Large intestine (tissue), 12 donors: Measurements from ENCODE around the gene GSTA2. TPM values are rescaled to one million over a fixed set of nuclear protein-coding genes. Genes with fewer than 3 reads are reported as not detected.
"Not testable (repeated sequence)": the region's sequence is repeated elsewhere in the genome, so short reads cannot be mapped to it uniquely, and the experiment has no call there.

Source experiments
- DNase-seq, 2 donors: peaks; one replicate each; pipeline versions ENCODE4 v3.0.0 to v3.0.0-alpha.2; 2013
- H3K27ac ChIP-seq: one replicate; pipeline ENCODE4 v1.5.1; 2013; ENCODE audit warnings: low read length
- H3K27me3 ChIP-seq: 2 replicates; pipeline ENCODE4 v1.6.1; 2013; ENCODE audit warnings: low read length; ENCODE audit not compliant: control insufficient read depth, insufficient read depth
- H3K36me3 ChIP-seq: 2 replicates; pipeline ENCODE4 v1.6.1; 2013; ENCODE audit warnings: low read length; ENCODE audit not compliant: control insufficient read depth, insufficient read depth
- H3K4me1 ChIP-seq: one replicate; pipeline ENCODE4 v1.6.1; 2013; ENCODE audit warnings: low read length; ENCODE audit not compliant: control insufficient read depth, insufficient read depth
- H3K4me3 ChIP-seq: one replicate; pipeline ENCODE4 v1.5.1; 2013; ENCODE audit warnings: low read length
- H3K9me3 ChIP-seq: one replicate; pipeline ENCODE4 v1.6.1; 2013; ENCODE audit warnings: mild to moderate bottlenecking, low read depth, low read length, moderate library complexity; ENCODE audit not compliant: control insufficient read depth
- WGBS: methylation state at CpG from one replicate; pipeline ENCODE4 v1.1.5; 2013; ENCODE audit warnings: low lambda C conversion rate; ENCODE audit not compliant: insufficient coverage; 5-methylcytosine and 5-hydroxymethylcytosine counted together
- long read RNA-seq, 11 donors: transcript quantifications; one replicate each; lab custom pipeline, GENCODE V29; 2026
- polyA plus RNA-seq: library from polyadenylated mRNA; unstranded; fragments of 120-200 nt; gene quantifications from one replicate; pipeline ENCODE4 v1.2.1, GENCODE V29; 2013

Gene GSTA2
- polyA plus RNA-seq = 24.0 TPM
- long read RNA-seq, donor 1, transcript GSTA2-201 (7 exons, 1,313 nt) = major isoform, 57 of 72 reads
- long read RNA-seq, donor 1, partial matches to known transcripts = 15 of 72 reads
- long read RNA-seq, donor 1, other reads (novel, unspliced or antisense) = 0 of 72 reads
- long read RNA-seq, donor 2, transcript GSTA2-201 (7 exons, 1,313 nt) = major isoform, 76 of 85 reads
- long read RNA-seq, donor 2, partial matches to known transcripts = 9 of 85 reads
- long read RNA-seq, donor 2, other reads (novel, unspliced or antisense) = 0 of 85 reads
- long read RNA-seq, donor 3, transcript GSTA2-201 (7 exons, 1,313 nt) = major isoform, 39 of 59 reads
- long read RNA-seq, donor 3, partial matches to known transcripts = 20 of 59 reads
- long read RNA-seq, donor 3, other reads (novel, unspliced or antisense) = 0 of 59 reads
- long read RNA-seq, donor 4, transcript GSTA2-201 (7 exons, 1,313 nt) = major isoform, 21 of 21 reads
- long read RNA-seq, donor 4, partial matches to known transcripts = 0 of 21 reads
- long read RNA-seq, donor 4, other reads (novel, unspliced or antisense) = 0 of 21 reads
- long read RNA-seq, donor 5, transcript GSTA2-201 (7 exons, 1,313 nt) = major isoform, 77 of 93 reads
- long read RNA-seq, donor 5, partial matches to known transcripts = 7 of 93 reads
- long read RNA-seq, donor 5, other reads (novel, unspliced or antisense) = 9 of 93 reads
- long read RNA-seq, donor 6, transcript GSTA2-201 (7 exons, 1,313 nt) = major isoform, 31 of 58 reads
- long read RNA-seq, donor 6, partial matches to known transcripts = 27 of 58 reads
- long read RNA-seq, donor 6, other reads (novel, unspliced or antisense) = 0 of 58 reads
- long read RNA-seq, donor 7, partial matches to known transcripts = 0 of 4 reads
- long read RNA-seq, donor 7, other reads (novel, unspliced or antisense) = 0 of 4 reads
- long read RNA-seq, donor 8, transcript GSTA2-201 (7 exons, 1,313 nt) = major isoform, 104 of 136 reads
- long read RNA-seq, donor 8, partial matches to known transcripts = 25 of 136 reads
- long read RNA-seq, donor 8, other reads (novel, unspliced or antisense) = 7 of 136 reads
- long read RNA-seq, donor 9, transcript GSTA2-201 (7 exons, 1,313 nt) = major isoform, 59 of 103 reads
- long read RNA-seq, donor 9, partial matches to known transcripts = 38 of 103 reads
- long read RNA-seq, donor 9, other reads (novel, unspliced or antisense) = 6 of 103 reads
- long read RNA-seq, donor 10, transcript GSTA2-201 (7 exons, 1,313 nt) = major isoform, 20 of 20 reads
- long read RNA-seq, donor 10, partial matches to known transcripts = 0 of 20 reads
- long read RNA-seq, donor 10, other reads (novel, unspliced or antisense) = 0 of 20 reads
- long read RNA-seq, donor 11, transcript GSTA2-201 (7 exons, 1,313 nt) = major isoform, 27 of 43 reads
- long read RNA-seq, donor 11, partial matches to known transcripts = 16 of 43 reads
- long read RNA-seq, donor 11, other reads (novel, unspliced or antisense) = 0 of 43 reads

- not testable (repeated sequence) for H3K9me3 ChIP-seq, H3K27me3 ChIP-seq, H3K36me3 ChIP-seq, H3K4me1 ChIP-seq
- Histone ChIP-seq H3K4me3 (peak within 1 kb of the TSS; percentile 41), H3K27ac (peak within 1 kb of the TSS; percentile 48)
- WGBS = no CpG with 5 or more reads among the region's 2 CpGs
- peak; percentile 71 to 85 for DNase-seq
Observed at GRCh38 chr6:52763322-52763916, at the start of gene GSTA2. Gene GSTA2, minus strand, starts transcription at chr6:52763475. Its CDS starts 5,528 bp downstream, at chr6:52757947.

- H3K36me3 ChIP-seq, H3K27ac ChIP-seq, H3K4me1 ChIP-seq, H3K27me3 ChIP-seq, H3K9me3 ChIP-seq, H3K4me3 ChIP-seq, DNase-seq: not testable (repeated sequence)
- WGBS = no CpG with 5 or more reads among the region's 4 CpGs
Observed at GRCh38 chr6:52809777-52810176, 46.5 kb upstream of the GSTA2 start.

GRCh38 chr6:52808660-52809059 is 45.4 kb upstream of the GSTA2 start:
- 82% methylated on average over 2 of the region's 5 CpGs for WGBS
- no peaks in the 10 kb centered on the region for H3K9me3 ChIP-seq

GRCh38 chr6:52803668-52804255 is 40.5 kb upstream of the GSTA2 start, which contains the start of gene GSTA1:
Gene GSTA1, minus strand, starts transcription at chr6:52803816. Its CDS starts 4,549 bp downstream, at chr6:52799267.
- not testable (repeated sequence) for H3K27me3 ChIP-seq, H3K9me3 ChIP-seq, H3K4me1 ChIP-seq, H3K36me3 ChIP-seq
- peak; percentile 72 to 88 for DNase-seq
- H3K4me3 ChIP-seq = peak within 1 kb of the TSS; percentile 72
- 10% methylated on average over 2 of the region's 5 CpGs for WGBS
- peak within 1 kb of the TSS; percentile 65 for H3K27ac ChIP-seq

More at GRCh38 chr6:52808660-52809059, 45.4 kb upstream of the GSTA2 start:
- DNase-seq = no peak
- Histone ChIP-seq H3K36me3 (no peaks in the 10 kb centered on the region), H3K4me1 (peaks cover 7% of the 10 kb centered on the region), H3K27ac (no peak overlapping the region), H3K27me3 (no peaks in the 10 kb centered on the region), H3K4me3 (no peak overlapping the region)

- H3K27me3 ChIP-seq = no peaks in the 10 kb centered on the region
- peak in 1 of 2 donors; percentile 40 for DNase-seq
- WGBS = no CpG with 5 or more reads among the region's 1 CpG
- H3K36me3 ChIP-seq = peaks cover 2% of the 10 kb centered on the region
- H3K27ac ChIP-seq = peak overlapping the region; percentile 65
- peaks cover 7% of the 10 kb centered on the region for H3K4me1 ChIP-seq
- H3K9me3 ChIP-seq = no peaks in the 10 kb centered on the region
- peak overlapping the region; percentile 72 for H3K4me3 ChIP-seq
Observed at GRCh38 chr6:52802806-52803205, 39.5 kb upstream of the GSTA2 start.

- H3K4me3 ChIP-seq = peak overlapping the region; percentile 72
Observed at GRCh38 chr6:52801188-52801841, 38.0 kb upstream of the GSTA2 start.

GRCh38 chr6:52799272-52799671 is 36.0 kb upstream of the GSTA2 start:
- Histone ChIP-seq H3K36me3 (peaks cover 20% of the 10 kb centered on the region), H3K4me3 (peak overlapping the region; percentile 8)
- H3K4me1 ChIP-seq, H3K27me3 ChIP-seq, DNase-seq, H3K9me3 ChIP-seq, H3K27ac ChIP-seq: not testable (repeated sequence)
- WGBS = 100% methylated on average over 1 of the region's 1 CpG

More at GRCh38 chr6:52801188-52801841, 38.0 kb upstream of the GSTA2 start:
- H3K27ac ChIP-seq = peak overlapping the region; percentile 23
- no CpG with 5 or more reads among the region's 2 CpGs for WGBS
- no peaks in the 10 kb centered on the region for H3K9me3 ChIP-seq
- no peaks in the 10 kb centered on the region for H3K27me3 ChIP-seq
- no peak for DNase-seq
- peaks cover 10% of the 10 kb centered on the region for H3K36me3 ChIP-seq
- peaks cover 7% of the 10 kb centered on the region for H3K4me1 ChIP-seq

- not testable (repeated sequence) for H3K27me3 ChIP-seq, H3K27ac ChIP-seq, DNase-seq, H3K9me3 ChIP-seq, H3K4me3 ChIP-seq, H3K4me1 ChIP-seq
- H3K36me3 ChIP-seq = peaks cover 43% of the 10 kb centered on the region
- no CpG with 5 or more reads among the region's 2 CpGs for WGBS
Observed at GRCh38 chr6:52794366-52794765, 31.1 kb upstream of the GSTA2 start.

GRCh38 chr6:52790861-52791260 is 27.6 kb upstream of the GSTA2 start:
- Histone ChIP-seq H3K4me1 (peaks cover 20% of the 10 kb centered on the region), H3K36me3 (peaks cover 32% of the 10 kb centered on the region), H3K4me3 (no peak overlapping the region), H3K9me3 (peaks cover 8% of the 10 kb centered on the region), H3K27ac (peak overlapping the region; percentile 28), H3K27me3 (no peaks in the 10 kb centered on the region)
- no peak for DNase-seq
- WGBS = no CpG with 5 or more reads among the region's 1 CpG
